ENCODE data around the gene PRCP.
A peak's percentile ranks its signal among the peaks of the same experiment; 100 is the strongest.
"Not testable (repeated sequence)": the region's sequence is repeated elsewhere in the genome, so short reads cannot be mapped to it uniquely, and the experiment has no call there.

Gene PRCP
- 26.1 to 31.4 (median 28.4) reads per million in 3 donors for total RNA-seq

- no peaks in the 10 kb centered on the region for H3K36me3 ChIP-seq (ENCODE audit: control insufficient read depth, insufficient read depth, low read length)
- DNase-seq, result peak; percentile 88 to 93 (median 91)
- peaks cover 9% of the 10 kb centered on the region for H3K4me1 ChIP-seq (ENCODE audit: control insufficient read depth, insufficient read depth, low read length, poor library complexity, severe bottlenecking)
- H3K4me3 ChIP-seq (ENCODE audit: insufficient read depth, low read depth, low read length, poor library complexity, severe bottlenecking), result peak within 1 kb of the TSS; percentile 82
- no peaks in the 10 kb centered on the region for H3K27me3 ChIP-seq (replicated peaks; ENCODE audit: control insufficient read depth, insufficient read depth, low read length, poor library complexity, severe bottlenecking)
- H3K27ac ChIP-seq (ENCODE audit: insufficient read depth, low read length, poor library complexity, severe bottlenecking), result peak within 1 kb of the TSS; percentile 91
- no peaks in the 10 kb centered on the region for H3K9me3 ChIP-seq (ENCODE audit: control insufficient read depth, low read length)
Observed at GRCh38 chr11:82900277-82901164, at the start of gene PRCP. Gene PRCP, minus strand, starts transcription at chr11:82900430. Its CDS starts 28 bp downstream, at chr11:82900402.

- Histone ChIP-seq H3K4me3 (ENCODE audit: insufficient read depth, low read depth, low read length, poor library complexity, severe bottlenecking) (no peak overlapping the region), H3K4me1 (ENCODE audit: control insufficient read depth, insufficient read depth, low read length, poor library complexity, severe bottlenecking) (no peaks in the 10 kb centered on the region), H3K36me3 (ENCODE audit: control insufficient read depth, insufficient read depth, low read length) (no peaks in the 10 kb centered on the region), H3K27ac (ENCODE audit: insufficient read depth, low read length, poor library complexity, severe bottlenecking) (no peak overlapping the region), H3K9me3 (ENCODE audit: control insufficient read depth, low read length) (no peaks in the 10 kb centered on the region), H3K27me3 (replicated peaks; ENCODE audit: control insufficient read depth, insufficient read depth, low read length, poor library complexity, severe bottlenecking) (no peaks in the 10 kb centered on the region)
- DNase-seq, result no peak
Observed at GRCh38 chr11:82949352-82949751, 49.1 kb upstream of the PRCP start.

- no peak for DNase-seq
- no peak overlapping the region for H3K4me3 ChIP-seq (ENCODE audit: insufficient read depth, low read depth, low read length, poor library complexity, severe bottlenecking)
- H3K27ac ChIP-seq (ENCODE audit: insufficient read depth, low read length, poor library complexity, severe bottlenecking), result no peak overlapping the region
- H3K9me3 ChIP-seq (ENCODE audit: control insufficient read depth, low read length), result no peaks in the 10 kb centered on the region
- no peaks in the 10 kb centered on the region for H3K36me3 ChIP-seq (ENCODE audit: control insufficient read depth, insufficient read depth, low read length)
- H3K27me3 ChIP-seq (replicated peaks; ENCODE audit: control insufficient read depth, insufficient read depth, low read length, poor library complexity, severe bottlenecking), result no peaks in the 10 kb centered on the region
- no peaks in the 10 kb centered on the region for H3K4me1 ChIP-seq (ENCODE audit: control insufficient read depth, insufficient read depth, low read length, poor library complexity, severe bottlenecking)
Observed at GRCh38 chr11:82945682-82946081, 45.5 kb upstream of the PRCP start.

- H3K4me3 ChIP-seq (ENCODE audit: insufficient read depth, low read depth, low read length, poor library complexity, severe bottlenecking); H3K9me3 ChIP-seq (ENCODE audit: control insufficient read depth, low read length); DNase-seq; H3K27me3 ChIP-seq (replicated peaks; ENCODE audit: control insufficient read depth, insufficient read depth, low read length, poor library complexity, severe bottlenecking); H3K36me3 ChIP-seq (ENCODE audit: control insufficient read depth, insufficient read depth, low read length); H3K4me1 ChIP-seq (ENCODE audit: control insufficient read depth, insufficient read depth, low read length, poor library complexity, severe bottlenecking); H3K27ac ChIP-seq (ENCODE audit: insufficient read depth, low read length, poor library complexity, severe bottlenecking): not testable (repeated sequence)
Observed at GRCh38 chr11:82945041-82945440, 44.8 kb upstream of the PRCP start.

- no peaks in the 10 kb centered on the region for H3K36me3 ChIP-seq (ENCODE audit: control insufficient read depth, insufficient read depth, low read length)
- no peaks in the 10 kb centered on the region for H3K9me3 ChIP-seq (ENCODE audit: control insufficient read depth, low read length)
- H3K27me3 ChIP-seq (replicated peaks; ENCODE audit: control insufficient read depth, insufficient read depth, low read length, poor library complexity, severe bottlenecking), result no peaks in the 10 kb centered on the region
- H3K4me3 ChIP-seq (ENCODE audit: insufficient read depth, low read depth, low read length, poor library complexity, severe bottlenecking), result no peak overlapping the region
- no peak for DNase-seq
- no peak overlapping the region for H3K27ac ChIP-seq (ENCODE audit: insufficient read depth, low read length, poor library complexity, severe bottlenecking)
- no peaks in the 10 kb centered on the region for H3K4me1 ChIP-seq (ENCODE audit: control insufficient read depth, insufficient read depth, low read length, poor library complexity, severe bottlenecking)
Observed at GRCh38 chr11:82944198-82944597, 44.0 kb upstream of the PRCP start.

- not testable (repeated sequence) for H3K9me3 ChIP-seq (ENCODE audit: control insufficient read depth, low read length); H3K4me1 ChIP-seq (ENCODE audit: control insufficient read depth, insufficient read depth, low read length, poor library complexity, severe bottlenecking); H3K27me3 ChIP-seq (replicated peaks; ENCODE audit: control insufficient read depth, insufficient read depth, low read length, poor library complexity, severe bottlenecking); H3K27ac ChIP-seq (ENCODE audit: insufficient read depth, low read length, poor library complexity, severe bottlenecking); H3K4me3 ChIP-seq (ENCODE audit: insufficient read depth, low read depth, low read length, poor library complexity, severe bottlenecking); H3K36me3 ChIP-seq (ENCODE audit: control insufficient read depth, insufficient read depth, low read length); DNase-seq
Observed at GRCh38 chr11:82943430-82943829, 43.2 kb upstream of the PRCP start.

GRCh38 chr11:82942376-82942775 lies 42.1 kb upstream of the PRCP start:
- DNase-seq, result no peak
- no peaks in the 10 kb centered on the region for H3K27me3 ChIP-seq (replicated peaks; ENCODE audit: control insufficient read depth, insufficient read depth, low read length, poor library complexity, severe bottlenecking)
- H3K4me3 ChIP-seq (ENCODE audit: insufficient read depth, low read depth, low read length, poor library complexity, severe bottlenecking), result no peak overlapping the region
- no peaks in the 10 kb centered on the region for H3K9me3 ChIP-seq (ENCODE audit: control insufficient read depth, low read length)
- H3K4me1 ChIP-seq (ENCODE audit: control insufficient read depth, insufficient read depth, low read length, poor library complexity, severe bottlenecking), result no peaks in the 10 kb centered on the region
- H3K36me3 ChIP-seq (ENCODE audit: control insufficient read depth, insufficient read depth, low read length), result no peaks in the 10 kb centered on the region
- H3K27ac ChIP-seq (ENCODE audit: insufficient read depth, low read length, poor library complexity, severe bottlenecking), result no peak overlapping the region

GRCh38 chr11:82939456-82939855 lies 39.2 kb upstream of the PRCP start:
- Histone ChIP-seq H3K9me3 (ENCODE audit: control insufficient read depth, low read length) (no peaks in the 10 kb centered on the region), H3K27me3 (replicated peaks; ENCODE audit: control insufficient read depth, insufficient read depth, low read length, poor library complexity, severe bottlenecking) (no peaks in the 10 kb centered on the region), H3K4me3 (ENCODE audit: insufficient read depth, low read depth, low read length, poor library complexity, severe bottlenecking) (no peak overlapping the region), H3K36me3 (ENCODE audit: control insufficient read depth, insufficient read depth, low read length) (no peaks in the 10 kb centered on the region), H3K4me1 (ENCODE audit: control insufficient read depth, insufficient read depth, low read length, poor library complexity, severe bottlenecking) (no peaks in the 10 kb centered on the region), H3K27ac (ENCODE audit: insufficient read depth, low read length, poor library complexity, severe bottlenecking) (no peak overlapping the region)
- DNase-seq, result no peak

- H3K4me1 ChIP-seq (ENCODE audit: control insufficient read depth, insufficient read depth, low read length, poor library complexity, severe bottlenecking), result no peaks in the 10 kb centered on the region
- DNase-seq, result no peak
- no peaks in the 10 kb centered on the region for H3K27me3 ChIP-seq (replicated peaks; ENCODE audit: control insufficient read depth, insufficient read depth, low read length, poor library complexity, severe bottlenecking)
- H3K9me3 ChIP-seq (ENCODE audit: control insufficient read depth, low read length), result no peaks in the 10 kb centered on the region
- H3K4me3 ChIP-seq (ENCODE audit: insufficient read depth, low read depth, low read length, poor library complexity, severe bottlenecking), result no peak overlapping the region
- no peaks in the 10 kb centered on the region for H3K36me3 ChIP-seq (ENCODE audit: control insufficient read depth, insufficient read depth, low read length)
- no peak overlapping the region for H3K27ac ChIP-seq (ENCODE audit: insufficient read depth, low read length, poor library complexity, severe bottlenecking)
Observed at GRCh38 chr11:82937554-82937953, 37.3 kb upstream of the PRCP start.

- Histone ChIP-seq H3K36me3 (ENCODE audit: control insufficient read depth, insufficient read depth, low read length) (no peaks in the 10 kb centered on the region), H3K9me3 (ENCODE audit: control insufficient read depth, low read length) (no peaks in the 10 kb centered on the region), H3K27me3 (replicated peaks; ENCODE audit: control insufficient read depth, insufficient read depth, low read length, poor library complexity, severe bottlenecking) (no peaks in the 10 kb centered on the region), H3K4me3 (ENCODE audit: insufficient read depth, low read depth, low read length, poor library complexity, severe bottlenecking) (no peak overlapping the region), H3K4me1 (ENCODE audit: control insufficient read depth, insufficient read depth, low read length, poor library complexity, severe bottlenecking) (no peaks in the 10 kb centered on the region), H3K27ac (ENCODE audit: insufficient read depth, low read length, poor library complexity, severe bottlenecking) (no peak overlapping the region)
- no peak for DNase-seq
Observed at GRCh38 chr11:82936261-82936660, 36.0 kb upstream of the PRCP start.

All from effector memory CD4-positive, alpha-beta T cell (primary cell).